Progenitor cell of endocrine pancreas (in vitro differentiated cells): ENCODE measurements around the gene VWA7. TPM values are rescaled to one million over a fixed set of nuclear protein-coding genes. Genes with fewer than 3 reads are reported as not detected.
A peak's percentile ranks its signal among the peaks of the same experiment; 100 is the strongest.
"Not testable (repeated sequence)": the region's sequence is repeated elsewhere in the genome, so short reads cannot be mapped to it uniquely, and the experiment has no call there.

ENCODE experiments used
- DNase-seq: peaks from one replicate; pipeline ENCODE4 v3.0.0; 2021; ENCODE audit warnings: low spot score; ENCODE audit not compliant: unreplicated experiment
- H3K27ac Mint-ChIP-seq: 2 replicates; pipeline ENCODE4 v1.8.0; 2021; ENCODE audit warnings: mild to moderate bottlenecking, moderate library complexity, mixed read lengths
- H3K27me3 Mint-ChIP-seq: 2 replicates; pipeline ENCODE4 v1.8.0; 2021; ENCODE audit warnings: mixed read lengths
- H3K36me3 Mint-ChIP-seq: 2 replicates; pipeline ENCODE4 v1.8.0; 2022; ENCODE audit warnings: mixed read lengths; ENCODE audit not compliant: insufficient read depth
- H3K4me1 Mint-ChIP-seq: 2 replicates; pipeline ENCODE4 v1.8.0; 2021; ENCODE audit warnings: low read depth, mixed read lengths
- H3K4me3 Mint-ChIP-seq: 2 replicates; pipeline ENCODE4 v1.8.0; 2021; ENCODE audit warnings: low read depth, mild to moderate bottlenecking, moderate library complexity, mixed read lengths
- H3K9me3 Mint-ChIP-seq: 2 replicates; pipeline ENCODE4 v1.8.0; 2021; ENCODE audit warnings: low read depth, mixed read lengths
- total RNA-seq: library from RNA; stranded (reverse); gene quantifications from 2 replicates; pipeline ENCODE4 v1.2.1, GENCODE V29; 2021
- TF ChIP-seq, protein P1 (sequence below): fragments of 200-600 bp; sonication (generic); IDR thresholded peaks from one replicate; pipeline ENCODE4 v1.5.0; 2021; ENCODE audit warnings: antibody characterized with exemption, mild to moderate bottlenecking; ENCODE audit not compliant: unreplicated experiment

The VWA7 gene
- total RNA-seq, 1 donor from 2014 or later, result 11.6 TPM

DNA sequence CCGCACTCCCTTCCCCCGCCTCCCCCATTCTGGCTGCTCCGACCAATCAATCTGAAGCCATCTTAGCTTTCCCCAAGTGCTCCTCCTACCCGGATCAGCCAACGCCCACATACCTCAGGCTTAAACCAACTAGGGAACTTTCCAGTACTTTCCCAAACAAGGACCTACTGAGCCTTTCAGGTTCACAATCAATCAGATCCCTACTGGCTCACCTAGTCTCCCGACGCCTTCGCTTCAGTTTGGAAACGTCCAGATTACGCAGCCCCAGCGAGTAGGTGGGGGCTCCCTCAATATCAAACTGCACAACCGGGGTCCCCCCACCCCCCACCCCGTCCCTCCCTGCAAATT lies 37.5 kb upstream of the VWA7 start:
- peak overlapping the region; percentile 75 for H3K4me3 Mint-ChIP-seq
- peak; percentile 67 for DNase-seq
- H3K9me3 Mint-ChIP-seq, result peaks cover 4% of the 10 kb centered on the region
- TF ChIP-seq, protein P1, sequence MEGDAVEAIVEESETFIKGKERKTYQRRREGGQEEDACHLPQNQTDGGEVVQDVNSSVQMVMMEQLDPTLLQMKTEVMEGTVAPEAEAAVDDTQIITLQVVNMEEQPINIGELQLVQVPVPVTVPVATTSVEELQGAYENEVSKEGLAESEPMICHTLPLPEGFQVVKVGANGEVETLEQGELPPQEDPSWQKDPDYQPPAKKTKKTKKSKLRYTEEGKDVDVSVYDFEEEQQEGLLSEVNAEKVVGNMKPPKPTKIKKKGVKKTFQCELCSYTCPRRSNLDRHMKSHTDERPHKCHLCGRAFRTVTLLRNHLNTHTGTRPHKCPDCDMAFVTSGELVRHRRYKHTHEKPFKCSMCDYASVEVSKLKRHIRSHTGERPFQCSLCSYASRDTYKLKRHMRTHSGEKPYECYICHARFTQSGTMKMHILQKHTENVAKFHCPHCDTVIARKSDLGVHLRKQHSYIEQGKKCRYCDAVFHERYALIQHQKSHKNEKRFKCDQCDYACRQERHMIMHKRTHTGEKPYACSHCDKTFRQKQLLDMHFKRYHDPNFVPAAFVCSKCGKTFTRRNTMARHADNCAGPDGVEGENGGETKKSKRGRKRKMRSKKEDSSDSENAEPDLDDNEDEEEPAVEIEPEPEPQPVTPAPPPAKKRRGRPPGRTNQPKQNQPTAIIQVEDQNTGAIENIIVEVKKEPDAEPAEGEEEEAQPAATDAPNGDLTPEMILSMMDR, result no peak
- peak overlapping the region; percentile 98 for H3K27ac Mint-ChIP-seq
- no peaks in the 10 kb centered on the region for H3K27me3 Mint-ChIP-seq
- H3K36me3 Mint-ChIP-seq, result peaks cover 8% of the 10 kb centered on the region
- H3K4me1 Mint-ChIP-seq, result peaks cover 12% of the 10 kb centered on the region

GRCh38 chr6:31813465-31813849 lies 36.3 kb upstream of the VWA7 start:
- peak overlapping the region; percentile 62 for H3K4me3 Mint-ChIP-seq
- peaks cover 8% of the 10 kb centered on the region for H3K36me3 Mint-ChIP-seq
- DNase-seq, result no peak
- H3K27me3 Mint-ChIP-seq, result no peaks in the 10 kb centered on the region
- H3K4me1 Mint-ChIP-seq, result peaks cover 12% of the 10 kb centered on the region
- TF ChIP-seq, protein P1, result no peak
- peak overlapping the region; percentile 90 for H3K27ac Mint-ChIP-seq
- peaks cover 4% of the 10 kb centered on the region for H3K9me3 Mint-ChIP-seq

- Mint-ChIP-seq H3K9me3 (no peaks in the 10 kb centered on the region), H3K4me1 (peaks cover 9% of the 10 kb centered on the region), H3K36me3 (peaks cover 2% of the 10 kb centered on the region), H3K27ac (no peak overlapping the region), H3K27me3 (no peaks in the 10 kb centered on the region), H3K4me3 (no peak overlapping the region)
- TF ChIP-seq, protein P1, result no peak
- no peak for DNase-seq
Observed at GRCh38 chr6:31811645-31812044, 34.5 kb upstream of the VWA7 start.

DNA sequence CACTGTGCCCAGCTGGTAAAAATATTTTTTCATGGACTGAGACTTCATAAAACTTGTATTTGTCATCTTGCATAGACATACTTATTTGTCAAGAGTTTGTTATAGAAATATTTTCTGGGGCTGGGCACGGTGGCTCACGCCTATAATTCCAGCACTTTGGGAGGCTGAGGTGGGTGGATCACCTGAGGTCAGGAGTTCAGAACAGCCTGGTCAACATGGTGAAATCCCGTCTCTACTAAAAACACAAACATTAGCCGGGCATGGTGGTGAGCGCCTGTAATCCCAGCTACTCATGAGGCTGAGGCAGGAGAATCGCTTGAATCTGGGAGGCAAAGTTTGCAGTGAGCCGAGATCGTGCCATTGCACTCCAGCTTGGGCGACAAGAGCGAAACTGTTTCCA lies 31.5 kb upstream of the VWA7 start:
- H3K4me1 Mint-ChIP-seq, H3K27me3 Mint-ChIP-seq, H3K4me3 Mint-ChIP-seq, DNase-seq, H3K36me3 Mint-ChIP-seq, H3K9me3 Mint-ChIP-seq, H3K27ac Mint-ChIP-seq: not testable (repeated sequence)

DNA sequence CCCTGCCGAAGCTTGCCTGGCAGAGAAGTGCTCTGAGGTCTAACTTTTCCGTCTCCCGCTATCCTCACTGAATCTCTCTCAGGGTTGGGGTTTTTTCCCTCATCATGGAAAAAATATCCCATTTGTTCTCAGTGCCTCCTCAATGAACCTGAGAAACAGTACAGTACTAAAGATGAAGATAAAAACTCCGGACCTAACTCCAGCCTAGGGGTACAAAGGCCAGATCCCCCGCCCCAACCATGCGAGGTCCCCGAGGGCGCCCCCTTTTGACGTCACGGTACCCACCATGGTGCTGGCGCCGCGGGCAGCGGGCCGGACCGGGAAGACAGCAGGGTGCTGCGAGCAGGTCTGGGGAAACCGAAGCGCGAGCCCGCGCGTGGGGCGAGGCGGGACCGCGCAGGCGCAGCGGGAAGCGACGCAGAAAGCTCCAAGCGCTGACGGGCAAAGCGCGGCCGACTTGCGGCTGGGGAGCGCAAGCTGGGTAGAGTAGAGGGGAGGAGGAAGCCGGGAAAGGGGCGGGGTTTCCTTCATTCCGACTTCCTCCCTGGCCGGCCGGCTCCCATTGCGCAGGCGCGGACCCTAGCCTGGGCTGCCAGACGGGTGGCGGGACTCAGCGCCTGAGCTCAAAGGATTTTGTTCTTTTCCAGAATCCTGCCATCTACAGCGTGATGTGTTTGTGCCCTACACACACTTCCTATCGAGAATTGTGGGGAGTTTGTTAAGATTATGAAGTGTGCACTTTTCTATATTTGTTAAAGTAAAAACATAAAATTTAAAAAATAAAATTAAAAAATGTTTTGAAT lies 29.5 kb upstream of the VWA7 start, which contains the start of gene LSM2:
LSM2 (minus strand) TSS at position 497 of the 803 bp plus-strand sequence; CDS start at position 288, 209 bp downstream.
- Mint-ChIP-seq H3K27ac (peak within 1 kb of the TSS; percentile 88), H3K9me3 (no peaks in the 10 kb centered on the region), H3K4me3 (peak within 1 kb of the TSS; percentile 89), H3K4me1 (peaks cover 8% of the 10 kb centered on the region), H3K27me3 (no peaks in the 10 kb centered on the region), H3K36me3 (no peaks in the 10 kb centered on the region)
- TF ChIP-seq, protein P1, result peak; percentile 46
- peak; percentile 97 for DNase-seq

DNA sequence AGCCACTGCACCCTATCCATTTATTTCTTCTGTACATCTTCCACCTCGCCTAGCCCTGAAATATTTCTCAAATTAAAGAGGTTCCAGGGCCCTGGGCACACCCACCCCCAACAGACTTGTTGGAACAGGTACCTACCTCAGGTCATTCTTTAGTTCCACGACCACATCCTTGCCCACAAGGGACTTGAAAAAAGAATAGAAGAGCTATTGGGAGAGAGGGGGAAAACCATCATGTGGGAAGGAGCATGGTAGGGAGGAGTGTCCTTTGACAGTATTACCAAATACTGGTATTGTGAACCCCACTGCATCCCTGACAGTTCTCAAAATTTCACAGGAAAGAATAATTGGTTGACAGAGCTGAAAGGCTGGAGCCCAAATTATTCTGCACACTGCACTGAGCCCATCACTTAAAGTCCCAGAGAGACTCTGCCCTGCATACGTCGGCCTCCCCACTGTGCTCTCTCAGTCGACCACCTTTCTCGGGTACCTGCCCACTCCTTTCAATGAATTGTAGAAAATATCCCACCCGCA lies 28.9 kb upstream of the VWA7 start:
- H3K4me3 Mint-ChIP-seq, result peak overlapping the region; percentile 89
- TF ChIP-seq, protein P1, result no peak
- peaks cover 3% of the 10 kb centered on the region for H3K36me3 Mint-ChIP-seq
- H3K27me3 Mint-ChIP-seq, result no peaks in the 10 kb centered on the region
- peaks cover 8% of the 10 kb centered on the region for H3K4me1 Mint-ChIP-seq
- no peak for DNase-seq
- no peaks in the 10 kb centered on the region for H3K9me3 Mint-ChIP-seq
- peak overlapping the region; percentile 88 for H3K27ac Mint-ChIP-seq

DNA sequence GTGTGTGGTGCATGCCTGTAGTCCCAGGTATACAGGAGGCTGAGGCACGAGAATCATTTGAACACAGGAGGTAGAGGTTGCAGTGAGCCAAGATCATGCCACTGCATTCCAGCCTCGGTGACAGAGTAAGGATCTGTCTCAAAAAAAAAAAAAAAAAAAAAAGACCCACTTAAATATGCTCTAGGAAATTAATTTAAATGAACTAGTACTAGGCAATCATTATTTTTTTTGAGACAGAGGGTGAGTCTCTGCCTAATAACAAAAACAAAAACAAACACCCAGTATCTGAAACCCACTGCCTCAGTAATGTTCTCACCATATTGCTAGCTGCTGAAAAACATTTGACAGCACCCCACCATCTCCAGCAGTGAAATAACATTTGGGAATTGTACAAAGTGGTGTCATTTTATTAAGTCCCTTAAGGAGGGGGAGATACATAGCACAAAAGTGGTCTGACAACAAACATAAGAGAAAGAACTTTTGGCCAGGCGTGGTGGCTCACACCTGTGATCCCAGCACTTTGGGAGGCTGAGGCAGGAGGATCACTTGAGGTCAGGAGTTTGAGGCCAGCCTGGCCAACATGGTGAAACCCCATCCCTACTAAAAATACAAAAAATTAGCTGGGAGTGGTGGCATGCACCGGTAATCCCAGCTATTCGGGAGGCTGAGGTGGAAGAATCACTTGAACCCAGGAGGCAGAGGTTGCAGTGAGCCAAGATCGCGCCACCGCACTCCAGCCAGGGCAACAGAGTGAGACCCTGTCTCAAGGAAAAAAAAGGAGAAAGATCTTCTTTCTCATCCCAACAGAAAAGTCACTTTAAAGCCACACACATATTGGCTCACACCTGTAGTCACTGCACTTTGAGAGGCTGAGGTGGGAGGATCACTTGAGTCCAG lies 24.2 kb upstream of the VWA7 start:
- DNase-seq, H3K36me3 Mint-ChIP-seq, H3K4me3 Mint-ChIP-seq, H3K27me3 Mint-ChIP-seq, H3K27ac Mint-ChIP-seq, H3K9me3 Mint-ChIP-seq, H3K4me1 Mint-ChIP-seq: not testable (repeated sequence)
